ENCODE data around the gene ZNF57. TPM values are rescaled to one million over a fixed set of nuclear protein-coding genes. Genes with fewer than 3 reads are reported as not detected.

ZNF57 gene
- total and polyA plus RNA-seq, 10 donors: 2.0 to 3.9 (median 2.8) TPM

DNA sequence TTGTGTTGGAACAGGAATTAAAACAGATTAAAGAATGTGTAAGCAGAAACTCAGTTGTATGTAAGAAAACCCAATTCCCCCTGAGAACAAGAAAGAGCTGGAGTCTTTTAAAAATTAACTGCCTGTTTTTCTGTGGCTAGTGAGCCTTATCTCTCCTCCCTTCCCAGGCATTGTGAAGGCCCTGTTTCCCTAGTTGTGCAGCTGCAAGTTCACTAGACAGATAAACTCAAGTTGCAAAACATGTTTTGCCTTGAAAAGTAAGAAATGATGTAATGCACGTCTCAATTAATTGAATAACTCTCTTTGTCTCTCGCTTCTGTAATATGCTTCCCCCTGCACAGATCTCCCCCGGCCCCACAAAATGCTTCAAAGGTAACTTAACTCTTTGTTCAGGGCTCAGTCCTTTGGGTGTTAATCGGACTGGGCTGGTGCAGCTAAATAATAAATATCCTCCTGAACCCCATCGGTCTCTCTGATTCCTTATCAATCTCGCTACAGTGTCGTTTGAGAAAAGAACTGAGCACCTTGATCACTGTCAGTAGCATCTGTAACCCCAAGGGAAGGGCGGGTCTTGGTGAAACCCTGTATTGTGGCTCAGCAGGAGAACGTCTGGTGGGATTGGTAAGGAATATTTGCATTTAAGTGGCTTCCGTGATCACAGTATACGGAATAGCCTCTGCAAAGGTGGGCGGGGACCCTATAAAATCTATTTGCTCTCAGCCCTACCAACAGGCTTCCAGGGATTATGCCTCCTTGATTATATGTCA is 35.2 kb upstream of the ZNF57 start:
- no peaks in the 10 kb centered on the region for H3K36me3 ChIP-seq
- TF ChIP-seq, protein P1, sequence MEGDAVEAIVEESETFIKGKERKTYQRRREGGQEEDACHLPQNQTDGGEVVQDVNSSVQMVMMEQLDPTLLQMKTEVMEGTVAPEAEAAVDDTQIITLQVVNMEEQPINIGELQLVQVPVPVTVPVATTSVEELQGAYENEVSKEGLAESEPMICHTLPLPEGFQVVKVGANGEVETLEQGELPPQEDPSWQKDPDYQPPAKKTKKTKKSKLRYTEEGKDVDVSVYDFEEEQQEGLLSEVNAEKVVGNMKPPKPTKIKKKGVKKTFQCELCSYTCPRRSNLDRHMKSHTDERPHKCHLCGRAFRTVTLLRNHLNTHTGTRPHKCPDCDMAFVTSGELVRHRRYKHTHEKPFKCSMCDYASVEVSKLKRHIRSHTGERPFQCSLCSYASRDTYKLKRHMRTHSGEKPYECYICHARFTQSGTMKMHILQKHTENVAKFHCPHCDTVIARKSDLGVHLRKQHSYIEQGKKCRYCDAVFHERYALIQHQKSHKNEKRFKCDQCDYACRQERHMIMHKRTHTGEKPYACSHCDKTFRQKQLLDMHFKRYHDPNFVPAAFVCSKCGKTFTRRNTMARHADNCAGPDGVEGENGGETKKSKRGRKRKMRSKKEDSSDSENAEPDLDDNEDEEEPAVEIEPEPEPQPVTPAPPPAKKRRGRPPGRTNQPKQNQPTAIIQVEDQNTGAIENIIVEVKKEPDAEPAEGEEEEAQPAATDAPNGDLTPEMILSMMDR (IDR thresholded peaks at IDR 0.05 in 8 of 11, conservative IDR thresholded peaks at IDR 0.05 in 3 of 11): no peak
- TF ChIP-seq POLR2A (IDR thresholded peaks at IDR 0.05): no peak
- no peak for TF ChIP-seq POLR2AphosphoS5 (IDR thresholded peaks at IDR 0.05)
- H3K4me3 ChIP-seq: no peak overlapping the region
- peaks cover 0 to 3% (median 0%) of the 10 kb centered on the region in 8 donors for H3K9me3 ChIP-seq
- no peak for DNase-seq
- H3K27me3 ChIP-seq (replicated peaks in 1 of 7): no peaks in the 10 kb centered on the region
- H3K4me1 ChIP-seq: no peaks in the 10 kb centered on the region
- 56 to 67% (median 58%) methylated on average over 12 of the region's 12 CpGs for WGBS, 5 donors
- no peak overlapping the region for H3K27ac ChIP-seq
- intact Hi-C loops (cut with DNase I; ENCODE audit: low total_unique reads): no loop called here

DNA sequence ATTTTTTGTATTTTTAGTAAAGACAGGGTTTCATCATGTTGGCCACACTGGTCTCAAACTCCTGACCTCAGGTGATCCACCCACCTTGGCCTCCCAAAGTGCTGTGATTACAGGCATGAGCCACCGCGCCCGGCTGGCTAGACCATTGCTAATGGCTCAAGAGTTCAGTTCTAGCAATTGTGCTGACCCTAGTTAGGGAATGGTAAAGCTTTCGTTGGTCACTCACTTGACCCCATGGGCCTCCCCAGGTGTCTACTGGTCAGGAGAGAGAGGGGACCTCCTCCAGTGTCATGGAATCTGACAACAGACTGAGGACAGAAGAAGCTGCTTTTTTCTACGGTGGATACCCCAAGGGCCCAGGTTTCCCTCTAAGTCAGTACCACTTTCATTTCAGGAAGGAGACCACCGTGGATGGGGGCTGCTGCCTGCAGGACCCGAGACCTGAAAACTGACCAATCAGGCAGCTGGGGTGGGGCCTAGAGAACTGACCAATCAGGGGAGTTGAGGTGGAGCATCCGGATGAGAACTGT is 34.2 kb upstream of the ZNF57 start:
- DNase-seq: no peak
- H3K36me3 ChIP-seq: no peaks in the 10 kb centered on the region
- H3K4me3 ChIP-seq: no peak overlapping the region
- no peak overlapping the region for H3K27ac ChIP-seq
- no peaks in the 10 kb centered on the region for H3K27me3 ChIP-seq (replicated peaks in 1 of 7)
- no peaks in the 10 kb centered on the region for H3K9me3 ChIP-seq
- no peak for TF ChIP-seq POLR2AphosphoS5 (IDR thresholded peaks at IDR 0.05)
- TF ChIP-seq, protein P1 (IDR thresholded peaks at IDR 0.05 in 8 of 11, conservative IDR thresholded peaks at IDR 0.05 in 3 of 11): no peak
- TF ChIP-seq POLR2A (IDR thresholded peaks at IDR 0.05): no peak
- H3K4me1 ChIP-seq: no peaks in the 10 kb centered on the region
- 79 to 91% (median 82%) methylated on average over 7 to 8 of the region's 8 CpGs for WGBS, 5 donors
- intact Hi-C loops (cut with DNase I; ENCODE audit: low total_unique reads): no loop called here

DNA sequence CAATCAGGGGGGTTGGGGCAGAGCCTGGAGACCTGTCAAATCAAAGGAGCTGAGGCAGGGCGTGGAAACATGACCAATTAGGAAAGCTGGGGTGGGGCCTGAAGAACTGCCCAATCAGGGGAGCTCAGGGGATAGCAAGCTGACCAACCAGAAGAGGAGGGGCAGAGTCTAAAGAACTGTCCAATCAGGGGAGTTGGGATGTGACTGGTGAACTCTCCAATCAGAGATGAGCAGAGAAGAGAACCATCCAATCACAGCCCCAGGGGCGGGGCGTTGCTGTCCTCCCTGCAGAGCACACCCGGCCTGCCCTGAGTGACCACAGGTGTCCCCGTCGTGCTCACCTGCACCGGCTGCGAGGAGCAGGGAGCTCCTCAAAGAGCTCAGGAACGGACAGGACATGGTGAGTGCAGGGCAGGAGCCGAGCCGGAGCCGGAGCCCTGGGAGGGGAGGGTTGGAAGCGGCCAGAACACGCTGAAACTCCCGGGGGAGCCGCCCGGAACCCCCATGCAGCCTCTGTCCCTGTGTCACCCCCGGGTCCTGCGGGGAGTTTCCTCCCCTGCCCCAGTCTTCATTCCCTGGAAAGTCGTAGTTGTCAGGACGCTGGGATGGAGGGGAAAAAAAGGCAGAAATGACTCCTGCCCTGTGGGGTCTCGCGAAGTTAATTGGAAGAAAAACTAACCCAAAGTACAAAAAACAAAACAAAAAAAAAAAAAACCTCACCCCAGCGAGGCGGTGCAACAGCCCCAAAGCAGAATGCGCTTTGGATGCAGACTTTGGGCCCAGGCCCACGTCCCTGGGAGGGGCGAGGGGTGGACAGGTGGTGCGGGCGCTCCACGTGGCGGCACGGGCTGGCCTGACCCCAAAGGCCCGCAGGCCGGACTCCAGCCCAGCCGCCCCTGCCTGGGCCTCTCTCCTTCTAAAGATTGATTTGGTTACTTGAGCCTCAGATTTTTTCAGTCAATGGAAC is 33.4 kb upstream of the ZNF57 start, which contains the start of gene ZNF556:
Gene ZNF556, plus strand, starts transcription at position 311 of the 967 bp plus-strand sequence. Its CDS starts 87 bp downstream, at position 398.
- H3K36me3 ChIP-seq: no peaks in the 10 kb centered on the region
- TF ChIP-seq POLR2A (IDR thresholded peaks at IDR 0.05): no peak
- TF ChIP-seq, protein P1 (IDR thresholded peaks at IDR 0.05 in 8 of 11, conservative IDR thresholded peaks at IDR 0.05 in 3 of 11): no peak
- 86 to 90% (median 88%) methylated on average over 36 of the region's 36 CpGs for WGBS, 5 donors
- H3K4me3 ChIP-seq: peak within 1 kb of the TSS in 3 of 8 donors; percentile 11 to 19 (median 15)
- no peak for DNase-seq
- no peak within 1 kb of the TSS for H3K27ac ChIP-seq
- no peaks in the 10 kb centered on the region for H3K9me3 ChIP-seq
- intact Hi-C loops (cut with DNase I; ENCODE audit: low total_unique reads): no loop called here
- H3K27me3 ChIP-seq (replicated peaks in 1 of 7): no peaks in the 10 kb centered on the region
- H3K4me1 ChIP-seq: no peaks in the 10 kb centered on the region
